ENCODE results near the gene RHOBTB3.

- TF ChIP-seq, protein P1, sequence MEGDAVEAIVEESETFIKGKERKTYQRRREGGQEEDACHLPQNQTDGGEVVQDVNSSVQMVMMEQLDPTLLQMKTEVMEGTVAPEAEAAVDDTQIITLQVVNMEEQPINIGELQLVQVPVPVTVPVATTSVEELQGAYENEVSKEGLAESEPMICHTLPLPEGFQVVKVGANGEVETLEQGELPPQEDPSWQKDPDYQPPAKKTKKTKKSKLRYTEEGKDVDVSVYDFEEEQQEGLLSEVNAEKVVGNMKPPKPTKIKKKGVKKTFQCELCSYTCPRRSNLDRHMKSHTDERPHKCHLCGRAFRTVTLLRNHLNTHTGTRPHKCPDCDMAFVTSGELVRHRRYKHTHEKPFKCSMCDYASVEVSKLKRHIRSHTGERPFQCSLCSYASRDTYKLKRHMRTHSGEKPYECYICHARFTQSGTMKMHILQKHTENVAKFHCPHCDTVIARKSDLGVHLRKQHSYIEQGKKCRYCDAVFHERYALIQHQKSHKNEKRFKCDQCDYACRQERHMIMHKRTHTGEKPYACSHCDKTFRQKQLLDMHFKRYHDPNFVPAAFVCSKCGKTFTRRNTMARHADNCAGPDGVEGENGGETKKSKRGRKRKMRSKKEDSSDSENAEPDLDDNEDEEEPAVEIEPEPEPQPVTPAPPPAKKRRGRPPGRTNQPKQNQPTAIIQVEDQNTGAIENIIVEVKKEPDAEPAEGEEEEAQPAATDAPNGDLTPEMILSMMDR (IDR thresholded peaks at IDR 0.05) = no peak
- TF ChIP-seq HDAC2 (IDR thresholded peaks at IDR 0.05) = no peak
- no peak for TF ChIP-seq PHF8 (IDR thresholded peaks at IDR 0.05; ENCODE audit: borderline replicate concordance, low read depth)
- no peak for TF ChIP-seq REST (IDR thresholded peaks at IDR 0.05)
- no peak for TF ChIP-seq RARB (CRISPR knock-in tag; IDR thresholded peaks at IDR 0.05)
- no peak for TF ChIP-seq EP300 (IDR thresholded peaks at IDR 0.05)
- no peak for TF ChIP-seq RAD21 (conservative IDR thresholded peaks at IDR 0.05 in 1 of 2, IDR thresholded peaks at IDR 0.05 in 1 of 2)
- TF ChIP-seq POLR2A (IDR thresholded peaks at IDR 0.05; ENCODE audit: low read length) = no peak
- no peak for TF ChIP-seq MAFK (IDR thresholded peaks at IDR 0.05; ENCODE audit: partially characterized antibody)
- no peak for TF ChIP-seq SREBF2 (IDR thresholded peaks at IDR 0.05)
- no peak for TF ChIP-seq BHLHE40 (IDR thresholded peaks at IDR 0.05; ENCODE audit: low read depth, low read length)
- TF ChIP-seq MYC (IDR thresholded peaks at IDR 0.05; ENCODE audit: borderline replicate concordance, low read length) = no peak
These were observed 24.1 kb upstream of the RHOBTB3 start for GRCh38 chr5:95707055-95707454.

All from A549 (cell line).